GM23338 (cell line): ENCODE results near the gene KCNQ5. TPM values are rescaled to one million over a fixed set of nuclear protein-coding genes. Genes with fewer than 3 reads are reported as not detected.

Source experiments
- ATAC-seq: fragments of 200-7000 bp; cut with Tn5 transposase; 3 replicates; pipeline ENCODE4 v1.9.1; 2020
- DNase-seq: peaks from one replicate; pipeline ENCODE4 v3.0.0-alpha.2; 2015; ENCODE audit warnings: low spot score
- H2AFZ ChIP-seq: fragments of 200-600 bp; sonication (generic); 2 replicates; pipeline ENCODE4 v1.8.0; 2016; ENCODE audit warnings: antibody characterized with exemption, mild to moderate bottlenecking, moderate library complexity
- H3F3A ChIP-seq: fragments of 200-600 bp; sonication (generic); replicated peaks from 2 replicates; pipeline ENCODE4 v1.8.0; 2017; ENCODE audit warnings: antibody characterized with exemption, mixed run types, low read depth
- H3K27ac ChIP-seq: fragments of 200-600 bp; sonication (generic); 2 replicates; pipeline ENCODE4 v1.6.1; 2016; ENCODE audit warnings: low read depth
- H3K27me3 ChIP-seq: fragments of 200-600 bp; sonication (generic); 2 replicates; pipeline ENCODE4 v1.8.0; 2016; ENCODE audit warnings: mild to moderate bottlenecking, mixed run types, moderate library complexity; ENCODE audit not compliant: insufficient read depth
- H3K36me3 ChIP-seq: fragments of 200-600 bp; sonication (generic); 2 replicates; pipeline ENCODE4 v1.8.0; 2016; ENCODE audit warnings: mild to moderate bottlenecking; ENCODE audit not compliant: insufficient read depth
- H3K4me1 ChIP-seq: fragments of 200-600 bp; sonication (generic); 2 replicates; pipeline ENCODE4 v1.8.0; 2016; ENCODE audit warnings: mild to moderate bottlenecking, moderate library complexity; ENCODE audit not compliant: insufficient read depth
- H3K4me2 ChIP-seq: fragments of 200-600 bp; sonication (generic); 2 replicates; pipeline ENCODE4 v1.7.1; 2017; ENCODE audit warnings: mixed run types
- H3K4me3 ChIP-seq: fragments of 200-600 bp; sonication (generic); 2 replicates; pipeline ENCODE4 v1.6.1; 2016; ENCODE audit warnings: mixed run types
- H3K79me2 ChIP-seq: fragments of 200-600 bp; sonication (generic); replicated peaks from 2 replicates; pipeline ENCODE4 v1.8.0; 2017; ENCODE audit warnings: mild to moderate bottlenecking; ENCODE audit not compliant: insufficient read depth
- H3K9me2 ChIP-seq: fragments of 200-600 bp; sonication (generic); 2 replicates; pipeline ENCODE4 v1.8.0; 2017; ENCODE audit not compliant: insufficient read depth
- H4K20me1 ChIP-seq: fragments of 200-600 bp; sonication (generic); replicated peaks from 2 replicates; pipeline ENCODE4 v1.8.0; 2017; ENCODE audit warnings: mild to moderate bottlenecking; ENCODE audit not compliant: insufficient read depth
- H3K27ac Mint-ChIP-seq: 2 replicates; pipeline ENCODE4 v1.8.0; 2020; ENCODE audit warnings: inconsistent platforms, mild to moderate bottlenecking, moderate library complexity, mixed read lengths
- H3K27me3 Mint-ChIP-seq: 3 replicates; pipeline ENCODE4 v1.8.0; 2022; ENCODE audit warnings: low read depth, mild to moderate bottlenecking, moderate library complexity, mixed read lengths, inconsistent platforms; ENCODE audit not compliant: insufficient read depth, poor library complexity
- H3K36me3 Mint-ChIP-seq: 3 replicates; pipeline ENCODE4 v1.8.0; 2021; ENCODE audit warnings: low read depth, mild to moderate bottlenecking, inconsistent platforms, moderate library complexity, mixed read lengths
- H3K4me1 Mint-ChIP-seq: 3 replicates; pipeline ENCODE4 v1.8.0; 2020; ENCODE audit warnings: mild to moderate bottlenecking, inconsistent platforms, mixed read lengths
- H3K4me3 Mint-ChIP-seq: 3 replicates; pipeline ENCODE4 v1.8.0; 2021; ENCODE audit warnings: moderate library complexity, mild to moderate bottlenecking, inconsistent platforms, mixed read lengths
- H3K9me3 Mint-ChIP-seq: 3 replicates; pipeline ENCODE4 v1.8.0; 2020; ENCODE audit warnings: moderate library complexity, mild to moderate bottlenecking, inconsistent platforms, mixed read lengths
- EZH2 ChIP-seq: fragments of 200-600 bp; sonication (generic); IDR thresholded peaks from one replicate; pipeline ENCODE4 v1.8.0; 2017; ENCODE audit warnings: antibody characterized with exemption, mild to moderate bottlenecking, low read depth; ENCODE audit not compliant: unreplicated experiment
- EZH2phosphoT487 ChIP-seq: fragments of 200-600 bp; sonication (generic); IDR thresholded peaks from one replicate; pipeline ENCODE4 v1.8.1; 2018; ENCODE audit warnings: antibody characterized with exemption; ENCODE audit not compliant: unreplicated experiment
- JUNB ChIP-seq: IDR thresholded peaks from one replicate; pipeline ENCODE4 v1.6.1; 2016; ENCODE audit warnings: antibody characterized with exemption; ENCODE audit not compliant: unreplicated experiment
- REST ChIP-seq: IDR thresholded peaks from one replicate; pipeline ENCODE4 v1.6.1; 2018; ENCODE audit warnings: antibody characterized with exemption; ENCODE audit not compliant: unreplicated experiment
- ZNF114 ChIP-seq: fragments of 250-450 bp; sonication (Bioruptor Pico); IDR thresholded peaks from 2 replicates; pipeline ENCODE4 v1.5.0; 2020; ENCODE audit warnings: mild to moderate bottlenecking, moderate library complexity
- ZNF462 ChIP-seq: fragments of 250-450 bp; sonication (Bioruptor Pico); IDR thresholded peaks from 2 replicates; pipeline ENCODE4 v1.5.0; 2020; ENCODE audit warnings: mild to moderate bottlenecking, moderate library complexity
- polyA plus RNA-seq: library from polyadenylated mRNA; unstranded; fragments of >200 nt; fragmentation: Nextera tagmentation; extraction: Ambion mirVana; gene quantifications from 2 replicates; pipeline ENCODE4 v1.2.1, GENCODE V29; 2016
- total RNA-seq: library from RNA; depleted of rRNA; stranded (reverse); fragments of >200 nt; shearing (Covaris generic); gene quantifications from 2 replicates; pipeline ENCODE4 v1.2.3, GENCODE V29; 2014

Gene KCNQ5
- total and polyA plus RNA-seq, 2 experiments from 2014 or later = 0.68 to 0.87 TPM

DNA sequence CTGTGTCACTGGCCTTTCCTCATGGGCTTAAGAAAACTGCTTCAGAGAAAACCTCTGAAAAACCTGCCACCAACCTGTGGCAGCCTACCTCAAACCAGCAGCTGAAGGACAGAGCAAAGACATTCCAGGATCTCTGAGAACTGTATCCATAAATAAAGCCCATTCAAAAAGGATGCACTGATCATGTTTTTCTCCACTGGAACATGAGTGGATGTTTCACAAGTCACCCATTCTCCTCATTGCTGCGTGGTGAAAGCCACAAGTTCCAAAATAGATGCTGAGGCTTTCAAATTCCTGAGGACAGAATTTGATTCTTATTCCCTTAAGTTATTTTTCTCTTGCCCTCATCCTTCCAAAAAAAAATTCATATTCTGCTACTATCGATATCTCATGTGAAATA, 322.8 kb downstream of the KCNQ5 start (continued):
- TF ChIP-seq ZNF462 (CRISPR knock-in tag) = no peak

DNA sequence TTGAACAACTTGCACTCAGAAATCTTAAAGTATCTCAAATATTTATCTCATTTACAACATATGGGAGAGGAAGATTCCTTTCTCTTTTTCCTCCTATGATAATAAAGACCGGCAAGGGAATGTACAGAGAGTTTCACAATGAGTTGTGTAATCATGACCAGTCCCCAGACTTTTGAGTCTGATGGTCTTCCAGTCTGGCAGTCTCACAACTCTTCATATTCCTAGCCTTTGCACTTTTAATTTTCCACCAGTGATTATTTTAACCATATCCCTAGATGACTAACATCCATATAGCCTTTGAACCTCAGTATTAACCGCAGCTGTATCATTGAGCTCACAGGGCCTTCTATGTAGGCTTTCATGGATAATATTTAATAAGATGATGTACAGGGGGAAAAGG, 324.9 kb downstream of the KCNQ5 start:
- H3K9me2 ChIP-seq = no peaks in the 10 kb centered on the region
- no peaks in the 10 kb centered on the region for H3K9me3 Mint-ChIP-seq
- ATAC-seq (no peak), DNase-seq (no peak)
- H3K4me3 ChIP-seq = no peak overlapping the region
- no peaks in the 10 kb centered on the region for H3K36me3 ChIP-seq
- H3K27me3 ChIP-seq = no peaks in the 10 kb centered on the region
- no peaks in the 10 kb centered on the region for H3K4me1 Mint-ChIP-seq
- no peak overlapping the region for H3K4me3 Mint-ChIP-seq
- H3K4me2 ChIP-seq = no peak overlapping the region
- no peaks in the 10 kb centered on the region for H3K36me3 Mint-ChIP-seq
- no peaks in the 10 kb centered on the region for H3K79me2 ChIP-seq
- no peaks in the 10 kb centered on the region for H3F3A ChIP-seq
- no peak overlapping the region for H2AFZ ChIP-seq
- H4K20me1 ChIP-seq = no peaks in the 10 kb centered on the region
- H3K4me1 ChIP-seq = no peaks in the 10 kb centered on the region
- no peaks in the 10 kb centered on the region for H3K27me3 Mint-ChIP-seq
- no peak overlapping the region for H3K27ac ChIP-seq
- no peak overlapping the region for H3K27ac Mint-ChIP-seq
- TF ChIP-seq EZH2phosphoT487 = no peak
- TF ChIP-seq EZH2 = no peak
- no peak for TF ChIP-seq ZNF114
- no peak for TF ChIP-seq JUNB
- no peak for TF ChIP-seq REST
- no peak for TF ChIP-seq ZNF462 (CRISPR knock-in tag)
